ENCODE data around the gene MNAT1.

- TF ChIP-seq, protein P1, sequence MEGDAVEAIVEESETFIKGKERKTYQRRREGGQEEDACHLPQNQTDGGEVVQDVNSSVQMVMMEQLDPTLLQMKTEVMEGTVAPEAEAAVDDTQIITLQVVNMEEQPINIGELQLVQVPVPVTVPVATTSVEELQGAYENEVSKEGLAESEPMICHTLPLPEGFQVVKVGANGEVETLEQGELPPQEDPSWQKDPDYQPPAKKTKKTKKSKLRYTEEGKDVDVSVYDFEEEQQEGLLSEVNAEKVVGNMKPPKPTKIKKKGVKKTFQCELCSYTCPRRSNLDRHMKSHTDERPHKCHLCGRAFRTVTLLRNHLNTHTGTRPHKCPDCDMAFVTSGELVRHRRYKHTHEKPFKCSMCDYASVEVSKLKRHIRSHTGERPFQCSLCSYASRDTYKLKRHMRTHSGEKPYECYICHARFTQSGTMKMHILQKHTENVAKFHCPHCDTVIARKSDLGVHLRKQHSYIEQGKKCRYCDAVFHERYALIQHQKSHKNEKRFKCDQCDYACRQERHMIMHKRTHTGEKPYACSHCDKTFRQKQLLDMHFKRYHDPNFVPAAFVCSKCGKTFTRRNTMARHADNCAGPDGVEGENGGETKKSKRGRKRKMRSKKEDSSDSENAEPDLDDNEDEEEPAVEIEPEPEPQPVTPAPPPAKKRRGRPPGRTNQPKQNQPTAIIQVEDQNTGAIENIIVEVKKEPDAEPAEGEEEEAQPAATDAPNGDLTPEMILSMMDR (IDR thresholded peaks at IDR 0.05; ENCODE audit: borderline replicate concordance, extremely low read depth, low read length, poor library complexity, severe bottlenecking) = no peak
- no peak for TF ChIP-seq EZH2 (IDR thresholded peaks at IDR 0.05; ENCODE audit: borderline replicate concordance, low read depth, low read length, severe bottlenecking)
Observed at GRCh38 chr14:60943637-60944032, 209.1 kb downstream of the MNAT1 start.
